Measurements from ENCODE around the gene PCDHA5.
"Not testable (repeated sequence)": the region's sequence is repeated elsewhere in the genome, so short reads cannot be mapped to it uniquely, and the experiment has no call there.

PCDHA5 gene

GRCh38 chr5:140827704-140828361 is 6.4 kb downstream of the PCDHA5 start, which contains the start of gene PCDHA6:
TSS of gene PCDHA6 (plus strand) at chr5:140827960. CDS start at chr5:140828092, 132 bp downstream.
- DNase-seq = no peak

- DNase-seq = no peak
Observed at GRCh38 chr5:140828362-140828737, 6.9 kb downstream of the PCDHA5 start.

GRCh38 chr5:140829511-140830501 is 8.4 kb downstream of the PCDHA5 start:
- DNase-seq = not testable (repeated sequence)

- no peak for DNase-seq
Observed at GRCh38 chr5:140833993-140834392, 12.6 kb downstream of the PCDHA5 start, which contains the start of gene PCDHA7. TSS of gene PCDHA7 (plus strand) at chr5:140834269. CDS start at chr5:140834384, 115 bp downstream.

GRCh38 chr5:140834439-140835008 is 13.1 kb downstream of the PCDHA5 start:
- DNase-seq = not testable (repeated sequence)

GRCh38 chr5:140835622-140836510 is 14.5 kb downstream of the PCDHA5 start:
- DNase-seq = no peak

GRCh38 chr5:140840978-140841962 is 19.9 kb downstream of the PCDHA5 start, which contains the start of gene PCDHA8:
TSS of gene PCDHA8 (plus strand) at chr5:140841187. CDS start at chr5:140841322, 135 bp downstream.
- no peak for DNase-seq

- no peak for DNase-seq
Observed at GRCh38 chr5:140842798-140843733, 21.7 kb downstream of the PCDHA5 start.

- peak; percentile 34 for DNase-seq
Observed at GRCh38 chr5:140848139-140849102, 27.0 kb downstream of the PCDHA5 start, which contains the start of gene PCDHA9. TSS of gene PCDHA9 (plus strand) at chr5:140848382. CDS start at chr5:140848496, 114 bp downstream.

GRCh38 chr5:140849831-140850634 is 28.6 kb downstream of the PCDHA5 start:
- not testable (repeated sequence) for DNase-seq

GRCh38 chr5:140855772-140856674 is 34.6 kb downstream of the PCDHA5 start, which contains the start of gene PCDHA10:
TSS of gene PCDHA10 (plus strand) at chr5:140855897. CDS start at chr5:140856049, 152 bp downstream.
- DNase-seq = no peak

- no peak for DNase-seq
Observed at GRCh38 chr5:140857177-140857986, 36.0 kb downstream of the PCDHA5 start.

- DNase-seq = no peak
Observed at GRCh38 chr5:140857987-140858240, 36.5 kb downstream of the PCDHA5 start.

GRCh38 chr5:140862441-140863295 is 41.3 kb downstream of the PCDHA5 start:
- DNase-seq = no peak

Measured in NCI-H1436 treated with DMSO at 0.1 percent for 48 hours (cell line).